Measurements from ENCODE around the gene LHFPL2.

The LHFPL2 gene

DNA sequence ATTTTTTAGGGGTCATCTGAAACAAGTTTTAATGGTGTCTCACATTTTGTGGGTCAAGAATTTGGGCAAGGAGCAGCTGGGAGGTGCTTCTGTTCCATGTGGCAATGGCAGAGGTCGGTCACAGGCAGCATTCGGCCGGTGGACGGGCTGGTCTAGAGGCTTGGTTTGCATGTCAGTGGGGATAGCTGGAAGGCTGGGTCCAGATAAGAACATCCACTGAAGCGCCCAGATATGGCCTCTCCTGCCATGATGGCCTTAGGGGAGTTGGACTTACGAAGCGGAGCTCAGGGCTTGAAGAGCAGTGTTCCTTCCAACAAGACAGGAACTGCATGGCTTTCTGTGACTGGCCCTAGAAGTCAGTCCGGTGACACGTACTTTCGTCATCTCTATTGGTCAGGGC, 30.3 kb downstream of the LHFPL2 start:
- no peak for DNase-seq (ENCODE audit: low read depth, low spot score)

DNA sequence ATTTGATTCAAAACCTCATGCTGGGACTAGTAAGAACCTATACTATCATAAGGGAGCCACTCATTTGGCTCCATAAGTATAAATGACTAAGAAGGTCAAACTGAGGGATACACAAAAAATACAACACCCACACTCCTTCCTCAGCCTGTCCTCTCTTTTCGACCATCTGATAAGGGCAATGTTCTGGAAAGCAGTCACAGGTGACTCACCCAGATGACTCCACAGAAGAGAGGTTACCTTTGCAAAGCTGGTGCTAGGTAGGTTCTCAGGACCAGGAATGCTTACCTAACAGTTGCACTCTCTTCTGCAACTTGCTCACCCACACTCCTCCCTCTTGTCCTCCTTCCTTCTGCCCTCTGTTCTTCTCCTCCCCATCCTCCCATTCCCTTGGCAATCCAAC, 32.9 kb downstream of the LHFPL2 start:
- no peak for DNase-seq (ENCODE audit: low read depth, low spot score)

GRCh38 chr5:78614816-78615215, 33.8 kb downstream of the LHFPL2 start:
- DNase-seq (ENCODE audit: low read depth, low spot score): no peak

GRCh38 chr5:78613756-78614155, 34.8 kb downstream of the LHFPL2 start:
- DNase-seq (ENCODE audit: low read depth, low spot score): no peak

- no peak for DNase-seq (ENCODE audit: low read depth, low spot score)
Measured at GRCh38 chr5:78613151-78613533, 35.4 kb downstream of the LHFPL2 start.

- DNase-seq (ENCODE audit: low read depth, low spot score): no peak
Measured at GRCh38 chr5:78612227-78613150, 36.1 kb downstream of the LHFPL2 start.

- no peak for DNase-seq (ENCODE audit: low read depth, low spot score)
Measured at GRCh38 chr5:78611126-78611605, 37.4 kb downstream of the LHFPL2 start.

DNA sequence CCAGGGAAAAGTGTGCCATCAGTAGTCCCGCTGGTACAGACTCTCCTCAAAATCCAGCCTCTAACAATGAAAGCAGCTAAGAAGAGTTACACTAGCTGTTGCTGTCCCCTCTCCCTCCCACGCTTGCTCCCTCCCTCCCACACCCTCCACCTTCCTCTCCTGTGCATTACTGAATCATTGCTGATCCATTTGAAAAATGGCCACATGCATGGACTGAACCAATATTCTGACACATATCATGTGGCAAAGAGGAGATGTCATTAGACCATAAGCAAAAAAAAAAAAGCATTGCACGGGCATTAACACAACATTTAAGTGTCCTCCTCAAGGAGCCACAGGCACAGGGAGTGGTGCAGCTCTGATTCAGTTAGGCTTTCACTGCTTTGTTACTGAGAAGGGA, 37.9 kb downstream of the LHFPL2 start:
- no peak for DNase-seq (ENCODE audit: low read depth, low spot score)

DNA sequence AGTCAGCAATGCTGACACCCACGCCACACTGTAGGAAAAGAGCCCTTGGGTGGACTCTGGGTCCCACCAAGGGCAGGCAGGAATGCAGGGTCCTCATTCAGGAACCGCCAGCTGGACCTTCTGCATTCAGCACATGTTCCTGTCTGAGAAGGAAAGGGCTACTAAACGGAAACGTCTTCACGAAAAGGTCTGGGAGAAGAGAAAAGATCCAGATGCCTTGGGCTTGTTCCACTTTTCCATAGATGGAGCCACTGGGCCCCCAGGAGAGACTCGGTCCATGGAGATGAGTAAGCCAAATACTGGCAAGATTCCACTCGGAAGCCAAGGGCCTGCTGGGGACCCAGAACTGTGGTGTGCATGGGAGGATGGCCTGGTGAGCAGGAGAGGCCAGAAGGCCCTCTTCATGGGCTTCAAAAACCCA, 38.4 kb downstream of the LHFPL2 start:
- no peak for DNase-seq (ENCODE audit: low read depth, low spot score)

DNA sequence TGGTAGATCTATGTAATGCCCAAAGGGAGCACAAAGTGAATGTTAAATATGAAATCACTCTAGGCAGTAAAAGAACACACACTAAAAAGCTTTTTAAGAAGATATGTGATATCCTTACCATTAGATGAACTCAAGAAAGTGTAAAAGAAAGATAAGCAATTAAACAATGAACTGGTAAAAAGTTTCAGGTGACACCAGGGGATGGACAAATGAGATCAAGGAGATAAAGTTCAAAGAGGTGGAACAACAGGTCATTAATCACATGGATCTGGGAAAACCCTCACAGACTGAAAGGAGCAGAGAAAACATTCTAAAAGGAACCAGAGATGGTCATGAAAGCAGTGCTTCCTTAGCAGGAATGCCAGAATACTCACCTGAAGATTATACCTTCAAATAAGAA, 40.7 kb downstream of the LHFPL2 start:
- no peak for DNase-seq (ENCODE audit: low read depth, low spot score)

DNA sequence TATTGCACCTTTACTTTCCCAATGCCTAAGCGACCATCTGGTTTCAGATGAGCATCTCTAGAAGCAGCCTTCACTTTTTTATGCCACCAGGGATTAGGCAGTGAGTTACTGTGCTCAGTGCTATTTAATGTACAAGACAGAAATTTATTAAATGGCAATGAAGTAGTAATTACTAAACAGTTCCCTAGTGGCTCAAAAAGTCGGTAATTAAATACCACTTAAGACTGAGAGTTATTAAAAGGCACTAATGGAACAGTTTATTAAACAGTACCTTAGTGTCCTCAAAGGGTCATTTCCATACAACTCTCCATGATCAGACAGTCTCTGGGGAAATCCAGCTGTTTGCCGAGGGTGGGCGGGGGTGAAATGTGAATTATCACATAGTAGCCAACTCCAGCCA, 42.3 kb downstream of the LHFPL2 start:
- DNase-seq (ENCODE audit: low read depth, low spot score): no peak

DNA sequence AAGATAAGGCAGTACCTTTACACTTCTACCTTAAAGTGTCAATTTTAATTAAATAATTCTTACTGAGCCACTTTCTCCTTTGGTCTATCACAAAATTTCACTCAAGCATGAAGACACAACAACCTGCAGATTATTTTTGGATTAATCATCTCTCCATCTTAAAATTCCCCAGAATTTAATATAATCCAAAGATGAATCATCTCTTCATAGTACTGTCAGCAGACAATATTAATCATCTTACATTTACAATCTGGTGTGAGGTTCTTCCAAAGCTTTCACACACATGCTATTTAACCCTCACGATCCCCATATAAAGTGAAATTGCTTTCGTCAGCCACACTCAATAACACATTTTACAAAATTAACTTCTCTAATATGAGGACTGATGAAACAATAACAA, 43.0 kb downstream of the LHFPL2 start:
- no peak for DNase-seq (ENCODE audit: low read depth, low spot score)

GRCh38 chr5:78604689-78605285, 43.8 kb downstream of the LHFPL2 start:
- no peak for DNase-seq (ENCODE audit: low read depth, low spot score)

GRCh38 chr5:78603636-78604175, 44.9 kb downstream of the LHFPL2 start:
- no peak for DNase-seq (ENCODE audit: low read depth, low spot score)

GRCh38 chr5:78602400-78602799, 46.2 kb downstream of the LHFPL2 start:
- DNase-seq (ENCODE audit: low read depth, low spot score): no peak

GRCh38 chr5:78601559-78602314, 46.8 kb downstream of the LHFPL2 start:
- DNase-seq (ENCODE audit: low read depth, low spot score): no peak

DNA sequence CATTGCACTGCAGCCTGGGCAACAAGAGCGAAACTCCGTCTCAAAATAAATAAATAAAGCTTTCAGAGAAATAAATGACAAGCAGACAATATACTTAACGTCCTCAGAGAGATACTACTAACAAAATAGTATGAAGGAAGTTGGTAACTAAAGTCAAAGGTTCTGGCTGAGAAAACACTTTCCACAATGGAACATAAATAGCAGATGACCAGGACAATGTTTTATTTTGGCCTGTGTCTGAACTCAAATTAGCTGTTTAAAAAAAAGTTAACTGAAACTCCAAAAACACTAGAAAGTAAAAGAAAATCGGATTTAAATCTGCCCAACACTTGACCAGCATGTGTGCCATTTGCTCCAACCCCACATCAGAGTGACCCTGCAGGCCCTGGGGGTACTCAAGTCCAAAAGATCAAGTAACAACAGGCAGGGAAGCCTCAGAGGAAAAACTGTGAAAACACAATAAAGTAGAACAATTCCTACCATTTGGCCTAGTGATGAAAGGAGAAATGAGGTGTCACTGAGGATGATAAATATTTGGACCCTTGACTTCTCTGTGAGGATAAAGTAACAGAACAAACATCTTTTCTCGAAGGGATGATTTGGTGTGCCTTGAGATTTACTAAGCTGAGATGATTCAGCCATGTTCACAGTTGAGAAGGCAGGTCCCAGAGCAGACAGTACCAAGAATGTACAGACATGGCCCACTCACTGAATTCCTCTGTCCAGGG, 47.7 kb downstream of the LHFPL2 start:
- DNase-seq (ENCODE audit: low read depth, low spot score): no peak

GRCh38 chr5:78598973-78599372, 49.6 kb downstream of the LHFPL2 start:
- no peak for DNase-seq (ENCODE audit: low read depth, low spot score)

- no peak for DNase-seq (ENCODE audit: low read depth, low spot score)
Measured at GRCh38 chr5:78597974-78598371, 50.6 kb downstream of the LHFPL2 start.

DNA sequence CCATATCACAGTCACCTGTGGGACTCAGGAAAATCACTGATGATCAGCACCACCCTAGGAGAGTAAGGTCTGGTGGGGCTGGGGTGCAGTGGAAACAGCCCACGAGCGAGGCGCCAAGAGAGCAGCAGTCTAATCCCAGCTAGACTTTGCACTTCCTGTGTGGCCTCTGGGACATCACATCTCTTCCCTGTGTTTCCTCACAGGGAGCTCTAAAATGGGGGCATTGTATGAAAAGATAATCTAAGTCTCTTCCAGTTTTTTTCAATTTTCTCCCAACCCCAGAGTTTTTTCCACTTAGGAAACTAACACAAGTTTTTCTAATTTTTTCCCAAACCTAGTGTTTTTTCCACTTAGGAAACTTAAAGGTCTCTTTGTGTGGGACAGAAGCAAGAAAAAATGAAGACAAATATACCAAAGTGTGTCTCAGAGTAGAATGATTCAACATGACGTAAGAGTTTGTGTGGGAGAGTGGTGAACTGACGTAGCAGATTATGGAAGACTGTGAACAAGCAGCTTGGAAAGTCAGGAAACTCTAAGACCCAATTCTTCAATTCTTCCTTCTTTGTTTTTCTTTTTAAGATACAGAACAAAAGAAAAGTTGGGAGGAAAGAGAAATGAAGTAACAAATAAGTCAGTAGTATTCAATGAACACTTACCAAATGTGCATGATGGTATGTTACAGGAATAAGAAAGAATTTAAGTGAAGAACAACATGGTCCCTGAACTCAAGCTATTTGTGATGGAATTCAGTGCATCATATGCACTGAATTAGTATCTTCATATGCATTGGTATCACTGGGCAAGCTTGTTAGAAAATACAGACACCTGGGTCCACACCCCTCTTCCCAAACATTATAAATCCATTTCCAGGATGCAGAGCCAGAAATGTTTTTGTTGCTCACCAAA, 51.3 kb downstream of the LHFPL2 start:
- no peak for DNase-seq (ENCODE audit: low read depth, low spot score)

Measured in smooth muscle cell of the brain vasculature (primary cell).